ENCODE measurements around the gene FOXC2.

- TF ChIP-seq CTCF (optimal IDR thresholded peaks at IDR 0.05 in 1 of 3, IDR thresholded peaks at IDR 0.05 in 1 of 3, conservative IDR thresholded peaks at IDR 0.05 in 1 of 3; ENCODE audit: extremely low read depth in 1 of 3, insufficient read depth in 2 of 3, low read length in 3 of 3) (no peak), EZH2 (IDR thresholded peaks at IDR 0.05; ENCODE audit: low read length) (no peak)
Measured at GRCh38 chr16:86601356-86601755, 34.7 kb downstream of the FOXC2 start.
